B cell (primary cell): ENCODE results near the gene COMMD8. TPM values are rescaled to one million over a fixed set of nuclear protein-coding genes. Genes with fewer than 3 reads are reported as not detected.
A peak's percentile ranks its signal among the peaks of the same experiment; 100 is the strongest.

Experiments used
- ATAC-seq: fragments of 200-7000 bp; cut with Tn5 transposase; one replicate; pipeline ENCODE4 v1.10.0; 2021; ENCODE audit warnings: low read depth, mild to moderate bottlenecking, moderate number of reproducible peaks, moderate library complexity
- CTCF ChIA-PET: fragments of 350-600 bp; sonication (Branson Sonifier 250); formaldehyde crosslinking; loops from one replicate; lab custom pipeline; 2021; ENCODE audit warnings: antibody characterized with exemption, inconsistent platforms; lab: Charles Lee
- POLR2A ChIA-PET: fragments of 350-600 bp; sonication (Branson Sonifier 250); formaldehyde crosslinking; loops from one replicate; lab custom pipeline; 2021; ENCODE audit warnings: antibody characterized with exemption; lab: Charles Lee
- DNase-seq: peaks from one replicate; pipeline ENCODE4 v3.0.0; 2013
- H2AFZ ChIP-seq: 2 replicates; pipeline ENCODE4 v1.6.1; 2012; ENCODE audit warnings: mild to moderate bottlenecking, low read depth, low read length; ENCODE audit not compliant: insufficient read depth, poor library complexity, severe bottlenecking
- H3K27ac ChIP-seq, 2 donors: 1 replicate in 1 of 2; 2 replicates in 1 of 2; pipeline ENCODE4 v1.5.1; 2012 to 2013; ENCODE audit warnings: low read length in 2 of 2, mild to moderate bottlenecking in 2 of 2, moderate library complexity in 1 of 2
- H3K27me3 ChIP-seq, 4 experiments: fragments of 200-600 bp in 1 of 4; sonication (generic) in 1 of 4; replicated peaks in 1 of 4; 1 replicate in 2 of 4; 2 replicates in 2 of 4; pipeline versions ENCODE4 v1.6.1 to v1.7.0; 2013 to 2016; ENCODE audit warnings: low read length in 3 of 4, mild to moderate bottlenecking in 2 of 4, mixed read lengths in 1 of 4, moderate library complexity in 1 of 4; ENCODE audit not compliant: insufficient read depth in 4 of 4, control insufficient read depth in 3 of 4; ENCODE audit errors: control extremely low read depth in 1 of 4
- H3K36me3 ChIP-seq, 2 experiments: replicated peaks in 1 of 2; 1 replicate in 1 of 2; 2 replicates in 1 of 2; pipeline versions ENCODE4 v1.6.1 to v1.7.1; 2013; ENCODE audit warnings: low read length in 1 of 2; ENCODE audit not compliant: insufficient read depth in 2 of 2, control insufficient read depth in 1 of 2; ENCODE audit errors: control extremely low read depth in 1 of 2, extremely low read depth in 1 of 2
- H3K4me1 ChIP-seq, 2 donors: fragments of 200-600 bp in 1 of 2; sonication (generic) in 1 of 2; 1 replicate in 1 of 2; 2 replicates in 1 of 2; pipeline versions ENCODE4 v1.5.1 to v1.6.1; 2013 to 2017; ENCODE audit warnings: low read length in 2 of 2; ENCODE audit not compliant: control insufficient read depth in 2 of 2, insufficient read depth in 2 of 2
- H3K4me2 ChIP-seq: replicated peaks from 2 replicates; pipeline ENCODE3; 2012; ENCODE audit warnings: mild to moderate bottlenecking, low read depth, low read length; ENCODE audit not compliant: poor library complexity, severe bottlenecking
- H3K4me3 ChIP-seq, 5 experiments: fragments of 200-600 bp in 1 of 5; sonication (generic) in 1 of 5; 1 replicate in 3 of 5; 2 replicates in 2 of 5; pipeline versions ENCODE4 v1.5.1 to v1.7.0; 2011 to 2016; ENCODE audit warnings: low read length in 4 of 5, mild to moderate bottlenecking in 4 of 5, low read depth in 2 of 5, control low read depth in 1 of 5, moderate library complexity in 1 of 5; ENCODE audit not compliant: insufficient read depth in 1 of 5; ENCODE audit errors: control extremely low read depth in 1 of 5, extremely low read depth in 1 of 5
- H3K79me2 ChIP-seq: fragments of 200-600 bp; sonication (generic); one replicate; pipeline ENCODE4 v1.6.0; 2016; ENCODE audit warnings: low read length; ENCODE audit not compliant: control insufficient read depth, insufficient read depth
- H3K9ac ChIP-seq: fragments of 200-600 bp; sonication (generic); 2 replicates; pipeline ENCODE4 v1.6.1; 2017; ENCODE audit warnings: mild to moderate bottlenecking, low read length, moderate library complexity
- H3K9me3 ChIP-seq, 3 donors: one replicate each; pipeline versions ENCODE4 v1.6.1 to v1.7.1; 2013; ENCODE audit warnings: low read length in 2 of 3; ENCODE audit not compliant: control insufficient read depth in 2 of 3, insufficient read depth in 1 of 3; ENCODE audit errors: control extremely low read depth in 1 of 3
- H4K20me1 ChIP-seq: 2 replicates; pipeline ENCODE4 v1.6.0; 2012; ENCODE audit warnings: mild to moderate bottlenecking, low read length; ENCODE audit not compliant: insufficient read depth, control insufficient read depth, poor library complexity, severe bottlenecking
- H3K27ac Mint-ChIP-seq: one replicate; pipeline ENCODE4 v1.8.0; 2021; ENCODE audit warnings: mixed read lengths
- H3K27me3 Mint-ChIP-seq: one replicate; pipeline ENCODE4 v1.8.0; 2021; ENCODE audit warnings: mixed read lengths
- H3K4me1 Mint-ChIP-seq: one replicate; pipeline ENCODE4 v1.8.0; 2021; ENCODE audit warnings: mixed read lengths
- H3K4me3 Mint-ChIP-seq: one replicate; pipeline ENCODE4 v1.8.0; 2021; ENCODE audit warnings: mixed read lengths
- H3K9me3 Mint-ChIP-seq: one replicate; pipeline ENCODE4 v1.8.0; 2022; ENCODE audit warnings: mixed read lengths; ENCODE audit not compliant: insufficient read depth
- CTCF ChIP-seq: fragments of 200-600 bp; IDR thresholded peaks from one replicate; pipeline ENCODE4 v1.8.0; 2022; ENCODE audit warnings: antibody characterized with exemption, mild to moderate bottlenecking
- EZH2 ChIP-seq: IDR thresholded peaks from 2 replicates; pipeline ENCODE4 v1.6.1; 2012; ENCODE audit warnings: borderline replicate concordance, low read depth, mild to moderate bottlenecking, moderate library complexity, low read length; ENCODE audit not compliant: insufficient read depth, poor library complexity, severe bottlenecking
- WGBS: methylation state at CpG from one replicate; pipeline ENCODE4 v1.1.5; 2013; ENCODE audit warnings: missing lambda C conversion rate; ENCODE audit not compliant: insufficient coverage; 5-methylcytosine and 5-hydroxymethylcytosine counted together
- intact Hi-C: fragments of 100-400 bp; cut with micrococcal nuclease; formaldehyde crosslinking; loops from one replicate; pipeline ENCODE4 v1.10.0; 2022
- polyA plus RNA-seq: library from polyadenylated mRNA; depleted of rRNA; stranded (reverse); fragments of >200 nt; gene quantifications from 2 replicates; pipeline ENCODE4 v1.2.3, GENCODE V29; 2012
- total RNA-seq, 2 donors: library from RNA; stranded (reverse); fragments of 120-200 nt in 1 of 2; gene quantifications; 1 replicate in 1 of 2; 2 replicates in 1 of 2; pipeline versions ENCODE4 v1.2.3 to v1.2.4, GENCODE V29; 2013 to 2022

COMMD8 gene
- total and polyA plus RNA-seq, 2 donors (not counting 1 experiment from before 2014, with no cell fraction given): 5.5 to 15.2 TPM

DNA sequence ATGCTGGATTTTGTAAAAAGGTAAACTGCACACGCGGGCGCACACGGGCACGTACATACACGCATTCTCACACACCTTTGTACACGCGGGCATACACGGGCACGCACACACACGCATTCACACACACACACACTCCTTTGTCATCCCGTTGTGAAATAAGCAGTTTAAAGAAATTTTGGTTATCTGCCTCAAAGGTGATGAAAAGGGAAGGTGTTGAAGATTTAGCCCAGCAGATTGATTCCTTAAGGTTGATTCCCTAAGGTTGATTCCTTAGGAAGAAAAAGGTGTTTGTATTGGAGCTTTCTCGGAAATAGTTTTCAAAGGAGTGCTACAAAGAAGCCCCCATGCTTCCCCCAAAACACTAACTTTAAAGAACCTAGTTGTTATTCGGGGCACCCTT is 22.3 kb upstream of the COMMD8 start:
- ATAC-seq (no peak), DNase-seq (no peak)
- ChIA-PET CTCF (interaction anchor here (1.2 to 5.0 kb wide), 8 partner anchors 8 to 78 kb away, joined by 4 to 44 read pairs (median 8); partner anchors contain the start of gene COMMD8), POLR2A (interaction anchor here (0.9 to 1.7 kb wide), 3 partner anchors 12 to 25 kb away, joined by 3 to 13 read pairs (median 8); partner anchors contain the start of gene COMMD8)
- Histone ChIP-seq H3K9ac (peak overlapping the region; percentile 73), H3K4me3 (peak overlapping the region; percentile 79 to 97 (median 90)), H3K4me2 (peak overlapping the region; percentile 93), H2AFZ (peak overlapping the region; percentile 94), H3K4me1 (peaks cover 36 to 58% of the 10 kb centered on the region in 2 donors), H3K79me2 (peaks cover 61% of the 10 kb centered on the region), H3K9me3 (peaks cover 2 to 3% (median 2%) of the 10 kb centered on the region in 3 donors), H4K20me1 (no peaks in the 10 kb centered on the region), H3K36me3 (no peaks in the 10 kb centered on the region), H3K27me3 (no peaks in the 10 kb centered on the region), H3K27ac (peak overlapping the region; percentile 93)
- no CpG with 5 or more reads among the region's 14 CpGs for WGBS
- peak overlapping the region; percentile 97 for H3K4me3 Mint-ChIP-seq
- no peaks in the 10 kb centered on the region for H3K9me3 Mint-ChIP-seq
- H3K4me1 Mint-ChIP-seq: peaks cover 63% of the 10 kb centered on the region
- intact Hi-C loops: loop anchor here (1.0 to 2.0 kb wide), 3 partner anchors 14 to 25 kb away; partner anchors contain the start of gene COMMD8
- TF ChIP-seq EZH2 (no peak), CTCF (no peak)
- H3K27me3 Mint-ChIP-seq: no peaks in the 10 kb centered on the region
- H3K27ac Mint-ChIP-seq: peak overlapping the region; percentile 96

DNA sequence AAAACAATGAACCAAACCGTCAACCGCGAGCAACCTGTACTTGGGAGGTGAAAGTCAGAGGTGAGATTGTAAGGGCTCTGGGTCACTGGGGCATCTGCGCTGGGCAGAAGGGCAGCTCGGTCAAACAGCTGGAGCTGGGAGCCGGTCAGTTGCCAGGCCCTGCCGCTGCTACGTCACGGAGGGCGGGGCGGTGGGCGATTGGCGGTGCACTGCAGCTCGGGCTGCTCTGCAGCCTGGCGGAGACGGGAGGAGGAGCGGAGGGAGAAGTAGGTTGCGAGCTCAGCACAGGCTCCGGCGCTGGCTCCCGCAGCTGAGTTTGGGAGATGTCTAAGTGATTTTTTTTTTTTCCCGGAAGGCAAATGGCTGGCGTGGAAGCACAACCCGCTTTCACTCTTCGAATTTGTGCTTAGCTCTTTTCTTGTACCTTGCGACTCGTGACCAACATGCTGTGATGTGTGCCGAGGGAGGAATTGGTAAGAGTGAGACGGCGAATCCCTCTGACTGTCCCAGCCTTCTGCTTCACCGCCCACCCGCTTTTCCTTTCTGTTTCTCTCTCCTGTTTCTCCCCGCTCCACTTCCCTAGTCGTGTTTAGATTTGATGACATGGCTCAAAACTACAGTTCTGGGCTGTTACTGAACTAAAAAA is 21.7 kb upstream of the COMMD8 start, which contains the start of gene ATP10D:
Gene ATP10D (plus strand): TSS at position 229 of the 646 bp plus-strand sequence. CDS start 27,266 bp downstream, outside the sequence.
- peak within 1 kb of the TSS; percentile 73 for H3K9ac ChIP-seq
- Mint-ChIP-seq H3K27me3 (no peaks in the 10 kb centered on the region), H3K9me3 (no peaks in the 10 kb centered on the region), H3K4me1 (peaks cover 57% of the 10 kb centered on the region), H3K27ac (peak within 1 kb of the TSS; percentile 96), H3K4me3 (peak within 1 kb of the TSS; percentile 97)
- intact Hi-C loops: loop anchor here (1.0 to 2.0 kb wide), 3 partner anchors 14 to 26 kb away; partner anchors contain the start of gene COMMD8
- H3K4me1 ChIP-seq: peaks cover 32 to 52% of the 10 kb centered on the region in 2 donors
- peak; percentile 95 for ATAC-seq
- peaks cover 55% of the 10 kb centered on the region for H3K79me2 ChIP-seq
- peak within 1 kb of the TSS; percentile 93 for H3K4me2 ChIP-seq
- H3K4me3 ChIP-seq: peak within 1 kb of the TSS; percentile 79 to 97 (median 90)
- peak within 1 kb of the TSS; percentile 94 for H2AFZ ChIP-seq
- under 1% methylated on average over 25 of the region's 34 CpGs for WGBS
- ChIA-PET CTCF (interaction anchor here (0.6 to 5.0 kb wide), 13 partner anchors 8 to 102 kb away, joined by 3 to 44 read pairs (median 5); partner anchors contain the start of gene COMMD8), POLR2A (interaction anchor here (0.7 to 1.8 kb wide), 6 partner anchors 12 to 274 kb away, joined by 3 to 13 read pairs (median 4); partner anchors contain the start of gene COMMD8)
- peak within 1 kb of the TSS; percentile 93 for H3K27ac ChIP-seq
- no peaks in the 10 kb centered on the region for H3K27me3 ChIP-seq
- peaks cover 0 to 3% (median 2%) of the 10 kb centered on the region in 3 donors for H3K9me3 ChIP-seq
- no peaks in the 10 kb centered on the region for H4K20me1 ChIP-seq
- TF ChIP-seq EZH2: no peak
- TF ChIP-seq CTCF: no peak
- DNase-seq: peak; percentile 89
- no peaks in the 10 kb centered on the region for H3K36me3 ChIP-seq
